Measurements from ENCODE around the gene NRXN2.

DNA sequence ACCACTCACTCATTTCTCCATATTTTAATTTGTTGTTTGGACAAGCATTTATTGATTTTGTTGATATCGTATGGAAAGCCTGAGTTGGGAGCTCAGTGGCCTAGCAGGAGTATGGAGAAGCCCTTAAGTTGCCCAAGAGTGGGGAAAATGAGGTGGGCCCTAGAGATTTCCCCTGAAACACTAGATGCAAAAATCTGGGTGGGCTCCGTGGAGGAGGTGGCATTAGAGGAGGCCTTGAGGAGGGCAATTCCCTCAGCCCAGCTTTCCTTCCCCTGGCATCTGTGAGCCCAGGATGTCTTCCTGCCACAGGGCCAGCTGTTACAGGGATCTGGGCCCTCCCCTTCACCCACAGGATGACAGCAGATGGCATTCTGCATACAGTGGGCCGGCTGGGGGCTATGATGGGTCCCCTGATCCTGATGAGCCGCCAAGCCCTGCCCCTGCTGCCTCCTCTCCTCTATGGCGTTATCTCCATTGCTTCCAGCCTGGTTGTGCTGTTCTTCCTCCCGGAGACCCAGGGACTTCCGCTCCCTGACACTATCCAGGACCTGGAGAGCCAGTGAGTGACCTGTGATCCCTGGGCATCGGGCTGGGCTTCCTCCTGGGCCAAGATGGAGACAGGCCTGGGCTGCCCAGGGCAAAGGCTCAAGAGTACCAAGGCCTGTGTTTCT, 153.6 kb downstream of the NRXN2 start:
- TF ChIP-seq CTCF (IDR thresholded peaks at IDR 0.05; ENCODE audit: insufficient read depth, low read depth, low read length) (no peak), EZH2 (IDR thresholded peaks at IDR 0.05; ENCODE audit: insufficient read depth, low read length) (no peak)

Data from astrocyte (in vitro differentiated cells and primary cell).